22Rv1 (cell line): ENCODE results near the gene EIF4G3.
"Not testable (repeated sequence)": the region's sequence is repeated elsewhere in the genome, so short reads cannot be mapped to it uniquely, and the experiment has no call there.

Experiments
- CTCF ChIP-seq: fragments of 450-650 bp; IDR thresholded peaks from 2 replicates; pipeline ENCODE4 v1.5.1; 2017; ENCODE audit warnings: mild to moderate bottlenecking
- ZFX ChIP-seq: fragments of 450-650 bp; IDR thresholded peaks from 2 replicates; pipeline ENCODE4 v1.6.1; 2017; ENCODE audit warnings: antibody characterized with exemption, borderline replicate concordance

- TF ChIP-seq ZFX, CTCF: not testable (repeated sequence)
Measured at GRCh38 chr1:21053189-21053928, 123.3 kb downstream of the EIF4G3 start.
